Stimulated activated CD8-positive, alpha-beta memory T cell treated with anti-CD3 and anti-CD28 coated beads, Interleukin-15, amount 100 ng/mL, for 24 hours (primary cell): Measurements from ENCODE around the gene WWOX.

ENCODE experiments used
- DNase-seq: peaks from one replicate; pipeline ENCODE4 v3.0.0-alpha.2; 2020; ENCODE audit warnings: low read depth

Gene WWOX

DNA sequence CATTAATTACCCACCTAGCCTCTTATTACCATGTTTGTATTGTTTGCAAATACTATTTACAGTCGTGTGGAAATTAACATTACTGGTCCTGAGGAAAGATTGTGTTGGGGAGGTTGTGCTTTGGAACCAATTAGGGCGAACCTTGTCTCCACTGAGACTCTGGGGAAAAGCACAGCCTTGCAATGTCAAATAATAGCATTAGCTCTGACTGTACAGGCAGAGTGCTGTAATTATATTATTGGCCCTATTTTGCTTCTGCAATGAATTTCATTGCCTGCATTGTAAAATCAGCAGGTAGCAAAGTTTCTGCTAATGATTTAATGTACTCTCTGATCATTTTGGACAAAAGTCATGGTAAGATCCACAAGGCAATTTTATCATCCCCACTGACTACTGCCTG is 97.0 kb downstream of the WWOX start:
- no peak for DNase-seq

DNA sequence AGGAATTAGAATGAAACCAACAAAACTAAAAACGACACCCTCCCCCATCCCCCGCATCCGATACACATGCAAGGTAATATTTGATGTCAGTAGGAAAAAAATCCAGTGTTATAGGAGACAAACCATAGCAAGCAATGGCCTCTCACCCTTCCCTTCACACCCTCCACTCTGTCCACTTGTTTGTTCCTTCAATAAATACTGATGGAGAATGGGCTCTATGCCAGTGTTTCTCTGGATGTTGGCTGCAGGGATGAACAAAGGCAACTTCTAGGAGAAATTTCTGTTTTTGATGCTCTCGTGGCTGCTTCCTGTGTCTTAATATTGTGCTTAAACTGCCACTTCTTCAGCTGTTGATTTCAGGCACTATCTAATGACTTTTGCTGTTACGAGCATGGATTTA is 98.8 kb downstream of the WWOX start:
- DNase-seq = no peak

DNA sequence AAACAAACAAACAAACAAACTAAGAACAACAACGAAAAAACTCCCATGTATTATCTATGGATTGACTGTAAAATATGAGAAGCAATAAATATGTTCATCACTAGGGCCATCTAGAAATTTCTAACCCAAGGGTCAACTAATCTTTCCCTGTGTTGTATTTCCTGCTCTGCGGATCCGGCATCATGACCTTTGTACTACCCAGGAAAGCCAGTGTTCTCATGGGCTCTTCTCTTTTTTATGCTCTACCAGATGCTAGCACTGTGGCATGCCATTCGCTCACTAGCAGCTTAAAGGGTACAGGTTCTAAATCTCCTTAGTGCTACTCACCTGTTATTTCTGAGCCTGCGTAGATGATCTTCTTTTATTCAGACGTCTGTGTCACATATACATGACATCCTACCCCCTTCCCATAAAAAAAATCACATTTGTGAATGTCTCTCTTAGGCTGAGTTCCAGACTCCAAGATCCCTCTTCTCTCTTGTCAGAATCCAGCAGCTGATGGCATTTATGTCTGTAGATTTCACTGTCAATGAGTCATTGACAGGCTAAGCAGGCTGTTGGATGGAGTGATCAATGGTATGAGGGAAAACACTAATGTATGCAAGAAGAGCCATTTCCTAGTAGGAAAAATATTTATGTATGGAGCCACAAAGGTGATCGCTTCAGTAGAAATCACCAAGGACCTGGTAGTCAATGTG is 100.0 kb downstream of the WWOX start:
- DNase-seq = no peak

DNA sequence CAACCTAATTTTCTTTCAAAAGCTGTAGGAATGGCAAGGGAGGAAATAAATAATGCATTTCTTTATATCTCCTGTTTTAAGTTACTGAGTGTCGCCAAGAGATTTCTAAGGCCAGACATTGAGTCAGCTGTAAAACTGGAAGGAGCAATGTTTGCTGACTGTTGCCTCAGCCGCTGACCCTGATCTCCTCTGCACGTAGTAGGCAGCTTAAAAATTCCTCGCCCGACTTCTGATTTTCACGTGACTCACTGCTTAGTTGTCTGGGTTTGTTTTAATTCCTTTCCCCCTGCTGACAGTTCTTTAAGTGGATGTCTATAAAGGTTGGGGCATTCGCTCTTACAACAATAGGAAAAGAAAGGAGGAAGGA is 100.6 kb downstream of the WWOX start:
- no peak for DNase-seq

DNA sequence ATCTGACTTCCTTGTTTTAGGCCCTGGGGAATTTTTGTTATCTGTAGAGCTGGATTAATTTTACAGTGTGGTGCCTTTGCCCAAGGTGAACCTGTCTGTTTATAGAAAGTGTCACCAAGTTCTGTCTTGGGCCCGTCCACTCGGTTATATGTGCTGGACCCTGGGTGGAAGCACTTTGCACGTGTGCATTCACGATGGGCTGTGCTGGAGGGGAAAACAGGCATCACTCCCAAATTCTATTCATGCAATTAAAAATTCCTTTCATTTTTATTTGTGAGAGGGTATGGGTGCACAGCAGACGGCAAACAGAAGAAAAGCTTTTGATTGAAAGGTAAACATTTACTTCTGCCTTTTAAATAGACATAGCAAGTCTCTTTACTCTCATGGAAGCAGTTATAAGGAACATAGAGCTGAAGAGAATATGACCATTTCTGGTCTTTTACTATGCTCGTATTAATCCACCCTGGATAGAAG is 101.2 kb downstream of the WWOX start:
- no peak for DNase-seq

DNA sequence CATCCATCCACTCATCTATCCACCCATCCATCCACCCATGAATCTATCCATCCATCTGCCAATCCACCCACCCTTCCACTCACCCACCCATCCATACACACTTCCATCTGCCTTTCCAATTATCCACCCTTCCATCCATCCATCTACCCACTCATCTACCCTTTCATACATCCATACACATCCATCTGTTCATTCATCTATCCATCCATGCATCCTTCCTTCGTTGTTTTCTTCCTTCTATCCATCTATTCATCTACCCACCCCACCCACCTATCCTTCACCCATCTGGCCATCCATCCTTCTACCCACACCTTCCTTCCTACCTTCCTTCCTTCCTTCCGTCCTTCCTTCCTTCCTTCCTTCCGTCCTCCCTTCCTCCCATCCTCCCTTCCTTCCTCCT is 106.1 kb downstream of the WWOX start:
- DNase-seq = no peak

DNA sequence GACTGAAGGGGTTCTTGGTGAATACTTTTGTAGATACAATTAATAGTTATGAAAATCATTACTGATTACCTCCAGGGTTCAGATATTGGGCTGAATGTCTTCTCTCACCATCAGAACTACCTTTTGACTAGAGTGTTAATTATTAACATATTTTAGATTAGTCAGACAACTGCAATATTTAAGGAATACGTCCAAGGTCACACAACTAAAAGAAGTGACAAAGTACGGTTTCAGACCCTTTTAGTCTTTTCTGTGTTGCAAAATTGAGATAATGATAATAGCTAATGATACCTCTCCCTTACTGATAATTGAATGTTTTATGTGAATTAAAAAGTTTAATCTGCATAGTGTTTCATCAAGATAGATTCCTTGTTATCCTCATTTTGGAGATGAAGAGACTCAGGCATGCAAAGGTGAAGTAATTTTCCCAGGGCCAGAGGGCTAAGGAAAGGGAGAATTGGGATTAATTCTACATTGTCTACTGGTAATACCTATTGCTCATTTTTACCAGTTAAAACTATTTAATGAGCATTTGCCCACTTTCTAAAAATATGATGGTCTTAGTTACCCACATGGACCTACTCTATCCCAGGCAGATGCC is 107.3 kb downstream of the WWOX start:
- DNase-seq = no peak

DNA sequence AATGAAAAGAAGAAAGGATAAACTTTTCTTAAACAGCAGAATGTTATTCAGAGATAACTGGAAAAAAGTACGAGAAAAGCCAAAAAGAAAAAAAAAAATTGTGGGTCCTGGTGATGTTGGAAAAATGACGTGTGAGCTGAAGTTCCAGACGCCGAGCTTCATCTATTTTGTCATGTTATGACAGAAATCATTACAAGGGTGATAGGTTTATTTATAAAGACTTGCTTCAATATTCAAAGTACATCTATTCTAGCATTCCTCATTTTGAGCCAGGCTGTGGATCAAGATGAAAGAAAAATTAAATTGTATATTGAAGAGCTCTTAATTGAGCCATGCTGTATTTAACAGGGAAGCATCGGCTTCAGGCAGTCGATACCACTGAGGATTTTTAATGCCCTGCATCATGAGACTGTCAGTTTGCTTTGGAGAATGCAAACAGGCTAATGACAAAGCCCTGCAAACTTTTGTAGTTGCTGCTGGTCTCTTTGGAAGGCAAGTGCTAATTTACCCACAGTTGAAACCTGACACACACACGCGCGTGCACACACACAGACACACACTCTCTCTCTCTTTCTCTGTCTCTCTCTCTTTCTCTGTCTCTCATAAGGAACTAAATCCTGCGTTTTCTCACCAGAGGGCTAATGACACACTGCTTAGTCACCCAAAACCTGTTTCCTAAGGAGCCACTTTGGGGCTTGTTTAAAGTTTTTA is 110.7 kb downstream of the WWOX start:
- DNase-seq = no peak

DNA sequence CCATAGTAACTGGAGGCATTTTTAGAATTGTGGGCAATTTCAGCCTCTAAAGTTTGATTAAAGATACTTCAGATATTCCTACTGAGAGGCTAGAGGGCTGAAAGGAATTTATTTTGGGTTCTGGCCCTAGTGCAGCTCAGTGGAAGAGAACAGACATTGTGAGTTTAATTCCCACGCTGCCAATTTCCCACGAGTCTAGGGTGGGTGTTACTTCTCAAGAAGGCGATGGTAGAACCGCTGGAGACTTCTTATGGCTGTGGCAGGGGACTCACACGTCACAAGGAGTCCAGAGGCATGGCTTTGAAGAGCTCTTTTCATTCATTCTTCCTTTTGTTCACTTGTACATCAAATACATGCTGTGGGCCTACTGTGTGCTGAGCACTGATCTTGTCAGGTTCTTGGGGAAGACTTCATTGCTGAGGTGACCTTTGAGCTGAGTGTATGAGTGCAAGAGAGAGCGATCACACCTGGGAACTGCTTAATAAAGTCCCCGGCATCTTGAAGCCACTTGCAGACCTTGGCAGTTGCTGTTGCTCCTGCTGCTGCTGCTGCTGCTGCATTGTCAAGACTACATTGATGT is 111.7 kb downstream of the WWOX start:
- no peak for DNase-seq

DNA sequence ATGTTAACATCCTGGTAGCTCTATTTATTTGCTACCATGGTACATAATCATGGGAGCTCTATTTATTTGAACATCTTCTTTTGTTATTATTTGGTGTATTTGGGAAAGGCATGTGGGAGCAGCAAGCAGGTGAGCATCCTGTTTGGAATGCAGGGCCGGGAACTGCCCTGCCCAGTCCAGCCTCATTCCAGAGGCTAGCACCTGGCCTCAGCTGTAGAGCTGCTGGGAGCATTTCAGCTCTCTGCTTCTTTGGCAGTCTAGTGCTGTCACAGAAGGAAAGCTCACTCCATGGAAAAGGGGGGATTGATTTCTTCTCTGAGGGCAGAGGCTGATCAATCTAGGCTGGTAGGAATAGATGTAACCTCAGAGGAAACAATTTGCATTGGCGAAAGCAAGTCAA is 112.5 kb downstream of the WWOX start:
- DNase-seq = no peak

DNA sequence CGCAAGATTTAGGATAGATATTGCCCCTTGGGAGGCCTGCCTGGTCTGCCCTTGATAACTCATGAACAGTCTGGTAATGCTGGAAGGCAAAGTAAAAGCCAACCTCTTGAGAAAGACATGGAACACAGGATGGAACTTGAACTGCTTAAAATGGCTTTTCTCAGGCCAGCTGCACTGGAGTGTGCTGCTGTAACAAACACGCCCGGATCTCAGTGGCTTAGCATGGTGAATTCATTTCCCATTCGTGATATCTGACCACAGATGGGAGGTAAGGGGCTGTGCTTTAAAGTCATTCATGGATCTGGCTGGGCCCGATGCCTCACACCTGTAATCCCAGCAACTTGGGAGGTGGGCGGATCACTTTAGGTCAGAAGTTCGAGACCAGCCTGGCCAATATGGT is 113.2 kb downstream of the WWOX start:
- DNase-seq = no peak

DNA sequence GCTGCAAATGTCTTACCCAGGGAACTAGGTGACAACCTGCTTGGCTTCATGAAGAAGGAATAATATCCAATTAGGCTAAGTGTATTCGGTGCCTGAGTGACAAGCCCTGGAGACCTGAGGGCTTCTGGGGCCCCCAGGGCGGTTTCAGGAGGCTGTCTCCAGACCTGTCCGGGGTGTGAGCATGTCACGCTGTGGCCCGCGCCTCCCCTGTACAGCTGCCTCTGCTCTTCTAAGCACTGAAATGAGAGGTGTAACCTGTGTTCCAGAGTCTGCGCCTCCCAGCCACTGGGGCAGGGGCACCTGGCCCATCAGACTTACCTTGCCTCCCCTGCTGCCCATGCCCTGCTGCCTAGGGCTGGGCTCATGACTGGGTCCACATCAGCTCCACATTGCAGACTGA is 114.3 kb downstream of the WWOX start:
- DNase-seq = no peak

DNA sequence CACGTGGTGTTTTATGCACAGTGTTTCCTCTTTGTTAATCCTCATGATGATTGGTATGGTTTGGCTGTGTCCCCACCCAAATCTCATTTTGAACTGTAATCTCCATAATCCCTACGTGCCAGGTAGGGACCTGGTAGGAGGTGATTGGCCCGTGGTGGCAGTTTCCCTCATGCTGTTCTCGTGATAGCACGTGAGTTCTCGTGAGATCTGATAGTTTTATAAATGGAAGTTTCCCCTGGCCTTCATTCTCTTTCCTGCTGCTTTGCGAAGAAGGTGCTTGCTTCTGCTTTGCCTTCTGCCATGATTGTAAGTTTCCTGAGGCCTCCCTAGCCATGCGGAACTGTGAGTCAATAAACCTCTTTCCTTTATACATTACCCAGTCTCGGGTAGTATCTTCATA is 115.8 kb downstream of the WWOX start:
- no peak for DNase-seq

DNA sequence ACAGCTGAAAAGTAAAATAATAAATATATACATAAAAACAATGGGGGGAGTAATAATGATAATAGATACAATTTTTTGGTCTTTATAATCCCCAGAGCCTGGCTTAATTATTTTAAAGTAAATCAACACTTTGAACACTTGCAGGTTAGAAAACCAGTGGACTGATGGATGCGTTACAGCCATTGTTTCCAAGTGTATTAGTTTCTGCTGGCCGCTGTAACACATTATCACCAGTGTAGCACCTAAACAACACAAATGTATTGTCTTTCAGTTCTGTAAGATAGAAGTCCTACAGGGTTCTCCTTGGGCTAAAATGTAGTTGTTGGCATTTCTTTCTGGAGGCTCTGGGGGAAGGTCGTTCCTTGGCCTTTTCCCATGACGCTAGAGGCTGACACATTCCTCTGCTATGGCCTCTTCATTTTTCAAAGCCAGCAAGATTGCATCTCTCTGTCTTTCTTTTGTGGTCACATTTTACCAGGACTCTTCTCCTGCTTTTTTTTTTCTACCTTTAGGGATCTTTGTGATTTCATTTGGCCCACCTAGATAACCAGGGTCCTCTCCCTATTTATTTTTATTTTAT is 116.8 kb downstream of the WWOX start:
- DNase-seq = no peak

DNA sequence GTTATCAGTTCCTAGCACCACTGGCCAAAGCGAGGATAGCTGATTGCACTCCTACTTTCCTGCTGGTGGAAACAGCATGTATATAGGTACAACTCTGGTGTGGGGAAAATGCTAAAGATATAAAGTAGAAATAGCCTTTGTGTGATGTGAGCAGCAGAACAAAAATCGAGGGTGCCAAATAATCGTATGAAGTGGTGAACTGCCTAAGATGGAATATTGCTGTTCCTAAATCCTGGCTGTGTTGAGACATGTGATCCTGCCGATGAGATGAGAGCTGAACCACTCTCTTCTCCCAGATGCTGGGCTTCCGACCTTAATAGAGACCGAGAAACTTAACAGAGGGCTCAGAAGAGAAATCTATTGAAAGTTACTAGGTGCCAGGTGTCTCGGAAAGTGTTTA is 117.8 kb downstream of the WWOX start:
- no peak for DNase-seq

DNA sequence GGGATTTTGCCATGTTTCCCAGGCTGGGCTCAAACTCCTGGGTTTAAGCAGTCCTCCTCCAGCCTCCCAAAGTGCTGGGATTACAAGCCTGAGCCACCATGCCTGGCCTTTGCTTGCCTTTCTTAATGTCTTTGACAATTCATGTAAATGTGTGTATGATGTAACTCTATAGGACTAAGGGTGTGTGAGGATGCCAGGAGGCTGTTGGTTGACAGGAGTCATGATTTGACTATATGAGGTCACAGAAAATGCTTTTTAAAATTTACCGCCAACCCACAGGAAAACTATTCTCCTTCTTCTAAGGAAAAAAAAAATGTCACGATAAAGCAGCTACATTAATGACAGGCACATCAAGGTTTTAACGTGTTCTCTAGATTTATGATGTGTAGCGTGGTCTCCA is 118.8 kb downstream of the WWOX start:
- no peak for DNase-seq

DNA sequence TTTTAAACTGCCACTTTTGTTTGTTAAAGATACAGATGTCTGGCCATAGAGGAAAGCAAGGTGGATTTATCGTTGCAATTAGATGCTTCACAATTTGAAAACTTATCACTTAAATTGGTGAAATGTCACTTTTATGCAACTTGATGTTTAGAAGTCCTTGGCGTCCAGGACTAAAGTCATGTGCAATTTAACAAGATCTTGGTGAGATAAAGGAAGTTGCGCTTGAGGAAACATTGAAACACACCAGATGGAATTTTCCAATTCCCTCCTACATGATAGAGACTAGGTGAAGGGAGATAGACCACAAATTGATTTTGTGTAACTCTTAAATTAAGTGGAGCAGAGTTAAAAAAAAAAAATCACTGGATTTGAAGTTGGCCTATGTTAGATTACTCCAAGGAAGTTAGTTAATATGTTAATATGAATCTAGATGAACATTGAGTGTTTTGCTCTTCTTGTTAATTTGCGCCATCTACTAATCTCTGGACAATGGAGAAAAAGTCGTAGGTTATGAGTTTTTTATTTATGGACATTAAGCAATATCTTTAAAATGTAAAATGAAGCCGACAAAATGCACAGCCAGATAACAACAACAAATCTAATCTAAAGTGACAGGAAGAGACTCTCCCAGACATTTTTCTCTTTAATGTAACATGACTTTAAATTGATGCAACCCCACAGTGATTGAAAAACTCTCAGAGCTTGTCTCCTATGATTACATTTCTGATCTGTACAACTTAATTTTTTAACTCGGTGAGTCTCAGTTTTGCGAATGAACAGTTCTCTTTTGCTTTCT is 119.6 kb downstream of the WWOX start:
- no peak for DNase-seq

DNA sequence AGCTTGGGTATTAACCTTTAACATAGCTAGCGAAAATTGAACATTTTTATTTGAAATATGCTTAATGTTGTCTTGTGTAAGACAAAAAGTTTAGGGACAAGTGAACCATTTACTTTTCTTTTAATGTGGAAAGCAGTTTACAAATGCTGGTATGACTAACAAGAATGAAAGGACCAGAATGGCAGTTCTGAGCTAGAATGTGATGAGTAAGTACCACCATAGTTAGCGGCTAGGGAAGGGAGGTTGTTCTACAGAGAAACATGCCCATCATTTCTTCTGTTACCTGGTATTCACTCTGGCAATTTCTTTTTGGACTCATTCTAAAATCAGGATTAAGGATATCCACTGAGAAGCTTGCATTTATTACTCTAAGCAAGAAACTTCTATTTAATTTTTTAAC is 121.1 kb downstream of the WWOX start:
- no peak for DNase-seq

DNA sequence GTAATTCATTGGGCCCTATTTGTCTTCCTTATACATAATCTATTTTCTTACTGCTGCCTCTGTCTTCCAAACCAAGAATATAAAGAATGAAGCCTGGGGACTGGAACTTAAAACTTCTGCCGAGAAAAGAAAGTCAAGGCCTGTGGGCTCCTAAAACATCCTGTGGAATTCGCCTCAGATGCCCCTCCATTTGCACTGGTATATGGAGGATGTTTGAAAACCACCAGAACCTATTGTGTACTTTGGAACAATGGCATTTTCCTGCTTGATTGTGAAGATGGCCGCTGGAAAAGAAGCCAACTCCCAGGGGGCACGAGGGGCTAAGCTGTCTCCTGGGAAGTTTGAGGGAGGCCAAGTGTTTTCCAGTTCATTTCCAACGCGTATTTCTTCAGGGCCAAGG is 122.4 kb downstream of the WWOX start:
- DNase-seq = no peak

DNA sequence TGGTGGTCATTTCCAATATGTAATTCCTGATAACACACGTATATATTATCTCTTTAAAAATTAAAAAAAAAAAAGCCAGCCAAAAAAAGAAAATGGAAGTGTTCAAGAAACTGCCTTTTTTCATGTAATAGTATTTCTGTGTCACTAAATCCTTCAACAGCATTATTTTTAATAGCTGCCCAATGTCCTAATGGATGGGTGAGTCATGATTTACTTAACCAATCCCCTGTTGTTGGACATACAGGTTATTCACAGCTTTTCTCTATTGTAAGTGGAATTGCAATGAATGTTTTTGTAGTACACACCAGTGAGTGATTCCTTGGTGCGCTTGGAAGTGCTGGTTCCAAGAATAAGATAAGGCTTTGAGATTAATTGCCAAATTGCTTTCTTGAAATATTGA is 124.9 kb downstream of the WWOX start:
- DNase-seq = no peak

DNA sequence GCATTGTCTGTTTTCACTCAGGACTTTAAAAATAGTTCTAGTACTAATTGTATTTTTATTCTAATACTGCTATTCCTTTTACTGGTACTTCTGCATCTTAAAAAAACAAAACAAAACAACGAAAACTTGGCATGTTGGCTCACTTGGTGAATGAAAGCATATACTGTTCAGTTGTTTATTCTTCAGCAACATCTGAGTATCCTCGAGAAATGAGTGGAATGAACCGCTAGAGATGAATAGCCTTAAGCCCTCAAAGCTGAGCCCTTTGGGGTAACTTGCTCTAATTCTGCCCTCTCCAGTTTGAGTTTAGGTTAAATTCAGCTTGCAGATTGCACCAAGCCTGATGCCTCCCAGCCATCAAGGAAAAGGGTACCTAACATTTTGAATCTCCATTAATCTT is 126.5 kb downstream of the WWOX start:
- no peak for DNase-seq

DNA sequence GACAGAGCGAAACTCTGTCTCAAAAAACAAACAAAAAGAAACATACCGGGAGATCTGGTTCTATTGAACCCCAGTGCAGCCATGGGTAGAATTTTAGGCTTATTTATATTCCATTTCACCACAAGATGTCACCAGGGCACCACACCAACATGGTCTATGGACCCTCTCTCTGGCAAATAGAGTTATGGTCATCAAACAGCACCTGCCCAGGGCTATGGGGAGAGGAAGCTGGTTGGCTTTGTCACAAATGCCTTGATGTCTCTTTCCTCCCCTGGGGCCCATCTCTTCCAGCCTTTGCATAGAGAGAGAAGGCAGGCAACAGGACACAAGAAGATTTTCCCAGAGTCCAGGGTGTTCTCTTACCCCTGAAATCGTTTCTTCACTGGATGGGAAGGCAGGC is 128.4 kb downstream of the WWOX start:
- no peak for DNase-seq
